ENCODE data around the gene LY6G5B. TPM values are rescaled to one million over a fixed set of nuclear protein-coding genes. Genes with fewer than 3 reads are reported as not detected.

Gene LY6G5B
- total RNA-seq, 2 donors from 2014 or later = 13.9 to 17.0 TPM

GRCh38 chr6:31632279-31632946 lies 37.4 kb upstream of the LY6G5B start:
- Histone ChIP-seq H3K36me3 (ENCODE audit: control insufficient read depth, insufficient read depth, low read length) (peaks cover 95% of the 10 kb centered on the region), H3K4me3 (ENCODE audit: low read length) (no peak overlapping the region), H3K27ac (ENCODE audit: low read depth, low read length) (peak overlapping the region; percentile 24), H3K9ac (ENCODE audit: extremely low read depth, low read length, poor library complexity, severe bottlenecking) (no peak overlapping the region), H3K4me1 (ENCODE audit: control insufficient read depth, insufficient read depth, low read length) (no peaks in the 10 kb centered on the region), H3K9me3 (ENCODE audit: control insufficient read depth, low read length) (no peaks in the 10 kb centered on the region), H3K27me3 (ENCODE audit: control insufficient read depth, insufficient read depth, low read length, poor library complexity, severe bottlenecking) (no peaks in the 10 kb centered on the region)
- Mint-ChIP-seq H3K27me3 (ENCODE audit: insufficient read depth) (no peaks in the 10 kb centered on the region), H3K4me3 (no peak overlapping the region), H3K36me3 (ENCODE audit: low read depth) (peaks cover 92% of the 10 kb centered on the region), H3K27ac (peak overlapping the region; percentile 44), H3K4me1 (no peaks in the 10 kb centered on the region), H3K9me3 (no peaks in the 10 kb centered on the region)
- TF ChIP-seq CTCF (conservative IDR thresholded peaks at IDR 0.05) = no peak
- 93 to 96% methylated on average over 15 to 26 of the region's 26 CpGs for WGBS, 2 experiments (ENCODE audit: insufficient coverage in 1 of 2, insufficient read length in 1 of 2)
- DNase-seq = no peak

- Histone ChIP-seq H3K4me1 (ENCODE audit: control insufficient read depth, insufficient read depth, low read length) (no peaks in the 10 kb centered on the region), H3K36me3 (ENCODE audit: control insufficient read depth, insufficient read depth, low read length) (peaks cover 93% of the 10 kb centered on the region), H3K27ac (ENCODE audit: low read depth, low read length) (no peak overlapping the region), H3K4me3 (ENCODE audit: low read length) (no peak overlapping the region), H3K9me3 (ENCODE audit: control insufficient read depth, low read length) (no peaks in the 10 kb centered on the region), H3K9ac (ENCODE audit: extremely low read depth, low read length, poor library complexity, severe bottlenecking) (no peak overlapping the region), H3K27me3 (ENCODE audit: control insufficient read depth, insufficient read depth, low read length, poor library complexity, severe bottlenecking) (no peaks in the 10 kb centered on the region)
- H3K4me1 Mint-ChIP-seq = no peaks in the 10 kb centered on the region
- no peak for DNase-seq
- H3K36me3 Mint-ChIP-seq (ENCODE audit: low read depth) = peaks cover 88% of the 10 kb centered on the region
- H3K9me3 Mint-ChIP-seq = no peaks in the 10 kb centered on the region
- H3K4me3 Mint-ChIP-seq = no peak overlapping the region
- H3K27ac Mint-ChIP-seq = no peak overlapping the region
- no peak for TF ChIP-seq CTCF (conservative IDR thresholded peaks at IDR 0.05)
- WGBS, 2 experiments (ENCODE audit: insufficient coverage in 1 of 2, insufficient read length in 1 of 2) = 83 to 97% methylated on average over 1 to 7 of the region's 7 CpGs
- H3K27me3 Mint-ChIP-seq (ENCODE audit: insufficient read depth) = no peaks in the 10 kb centered on the region
Observed at GRCh38 chr6:31633447-31633846, 36.3 kb upstream of the LY6G5B start.

GRCh38 chr6:31634131-31634530 lies 35.6 kb upstream of the LY6G5B start:
- H3K4me3 Mint-ChIP-seq = no peak overlapping the region
- Histone ChIP-seq H3K4me1 (ENCODE audit: control insufficient read depth, insufficient read depth, low read length) (no peaks in the 10 kb centered on the region), H3K9me3 (ENCODE audit: control insufficient read depth, low read length) (no peaks in the 10 kb centered on the region), H3K27me3 (ENCODE audit: control insufficient read depth, insufficient read depth, low read length, poor library complexity, severe bottlenecking) (no peaks in the 10 kb centered on the region), H3K36me3 (ENCODE audit: control insufficient read depth, insufficient read depth, low read length) (peaks cover 93% of the 10 kb centered on the region), H3K27ac (ENCODE audit: low read depth, low read length) (no peak overlapping the region), H3K4me3 (ENCODE audit: low read length) (no peak overlapping the region), H3K9ac (ENCODE audit: extremely low read depth, low read length, poor library complexity, severe bottlenecking) (no peak overlapping the region)
- H3K9me3 Mint-ChIP-seq = no peaks in the 10 kb centered on the region
- no peaks in the 10 kb centered on the region for H3K4me1 Mint-ChIP-seq
- H3K27ac Mint-ChIP-seq = peak overlapping the region; percentile 66
- no peak for DNase-seq
- WGBS, 2 experiments (ENCODE audit: insufficient coverage in 1 of 2, insufficient read length in 1 of 2) = 92% methylated on average over 3 of the region's 3 CpGs; no CpG with 5 or more reads in 1 of the 2 experiments
- peaks cover 86% of the 10 kb centered on the region for H3K36me3 Mint-ChIP-seq (ENCODE audit: low read depth)
- no peaks in the 10 kb centered on the region for H3K27me3 Mint-ChIP-seq (ENCODE audit: insufficient read depth)
- no peak for TF ChIP-seq CTCF (conservative IDR thresholded peaks at IDR 0.05)

All from endodermal cell (in vitro differentiated cells).